GM19238 (cell line): ENCODE results near the gene POLK.
A peak's percentile ranks its signal among the peaks of the same experiment; 100 is the strongest.
"Not testable (repeated sequence)": the region's sequence is repeated elsewhere in the genome, so short reads cannot be mapped to it uniquely, and the experiment has no call there.

Source experiments
- DNase-seq: peaks from one replicate; pipeline ENCODE4 v3.0.0; 2011; ENCODE audit warnings: low spot score; ENCODE audit not compliant: insufficient read length

POLK gene

GRCh38 chr5:75608870-75609269 is 97.2 kb downstream of the POLK start:
- no peak for DNase-seq

GRCh38 chr5:75610201-75610600 is 98.5 kb downstream of the POLK start:
- DNase-seq, result no peak

- DNase-seq, result not testable (repeated sequence)
Observed at GRCh38 chr5:75610859-75611310, 99.2 kb downstream of the POLK start.

- DNase-seq, result peak; percentile 10
Observed at GRCh38 chr5:75611311-75612225, 99.9 kb downstream of the POLK start, which contains the start of gene ANKDD1B. Gene ANKDD1B, plus strand, starts transcription at chr5:75611453. Its CDS starts 182 bp downstream, at chr5:75611635.

- DNase-seq, result no peak
Observed at GRCh38 chr5:75612226-75612569, 100.5 kb downstream of the POLK start.

- no peak for DNase-seq
Observed at GRCh38 chr5:75612901-75613300, 101.2 kb downstream of the POLK start.

- DNase-seq, result no peak
Observed at GRCh38 chr5:75614176-75614575, 102.5 kb downstream of the POLK start.

GRCh38 chr5:75616371-75616881 is 104.7 kb downstream of the POLK start:
- DNase-seq, result no peak

GRCh38 chr5:75616971-75617621 is 105.4 kb downstream of the POLK start:
- no peak for DNase-seq

- no peak for DNase-seq
Observed at GRCh38 chr5:75617736-75618352, 106.2 kb downstream of the POLK start.

- no peak for DNase-seq
Observed at GRCh38 chr5:75620184-75620959, 108.7 kb downstream of the POLK start.

GRCh38 chr5:75622564-75622963 is 110.9 kb downstream of the POLK start:
- DNase-seq, result no peak

- no peak for DNase-seq
Observed at GRCh38 chr5:75623846-75624245, 112.2 kb downstream of the POLK start.

GRCh38 chr5:75626959-75627358 is 115.3 kb downstream of the POLK start:
- DNase-seq, result no peak

GRCh38 chr5:75627801-75628200 is 116.1 kb downstream of the POLK start:
- DNase-seq, result no peak

- DNase-seq, result no peak
Observed at GRCh38 chr5:75630875-75631274, 119.2 kb downstream of the POLK start.

GRCh38 chr5:75632321-75632720 is 120.6 kb downstream of the POLK start:
- no peak for DNase-seq

- no peak for DNase-seq
Observed at GRCh38 chr5:75637949-75638348, 126.3 kb downstream of the POLK start.

GRCh38 chr5:75639535-75640311 is 128.0 kb downstream of the POLK start:
- DNase-seq, result no peak

GRCh38 chr5:75640395-75640794 is 128.7 kb downstream of the POLK start:
- DNase-seq, result no peak
